ENCODE data around the gene SKIL.

SKIL gene

GRCh38 chr3:170350515-170351413, 6.8 kb upstream of the SKIL start:
- no peak for DNase-seq

- no peak for DNase-seq
Measured at GRCh38 chr3:170352936-170353335, 4.6 kb upstream of the SKIL start.

GRCh38 chr3:170353485-170353884, 4.0 kb upstream of the SKIL start:
- no peak for DNase-seq

GRCh38 chr3:170354760-170355159, 2.8 kb upstream of the SKIL start:
- no peak for DNase-seq

- DNase-seq, result peak; percentile 9
Measured at GRCh38 chr3:170355738-170356595, 1.5 kb upstream of the SKIL start.

GRCh38 chr3:170356596-170357175, 829 bp upstream of the SKIL start:
- peak; percentile 82 for DNase-seq

GRCh38 chr3:170358042-170359010, 811 bp downstream of the SKIL start:
- DNase-seq, result peak; percentile 65

- DNase-seq, result no peak
Measured at GRCh38 chr3:170359178-170359704, 1.7 kb downstream of the SKIL start.

- no peak for DNase-seq
Measured at GRCh38 chr3:170360466-170360865, 3.0 kb downstream of the SKIL start.

- DNase-seq, result no peak
Measured at GRCh38 chr3:170360916-170361315, 3.4 kb downstream of the SKIL start.

GRCh38 chr3:170361711-170362110, 4.2 kb downstream of the SKIL start:
- no peak for DNase-seq

GRCh38 chr3:170363471-170363994, 6.0 kb downstream of the SKIL start:
- no peak for DNase-seq

- no peak for DNase-seq
Measured at GRCh38 chr3:170364965-170365364, 7.5 kb downstream of the SKIL start.

- DNase-seq, result no peak
Measured at GRCh38 chr3:170367797-170368196, 10.3 kb downstream of the SKIL start.

- DNase-seq, result no peak
Measured at GRCh38 chr3:170368921-170369320, 11.4 kb downstream of the SKIL start.

GRCh38 chr3:170372190-170372879, 14.8 kb downstream of the SKIL start:
- DNase-seq, result no peak

- DNase-seq, result peak; percentile 42
Measured at GRCh38 chr3:170383567-170383966, 26.1 kb downstream of the SKIL start.

GRCh38 chr3:170386468-170386867, 29.0 kb downstream of the SKIL start:
- no peak for DNase-seq

GRCh38 chr3:170387950-170388349, 30.4 kb downstream of the SKIL start:
- peak; percentile 29 for DNase-seq

- no peak for DNase-seq
Measured at GRCh38 chr3:170391108-170391507, 33.6 kb downstream of the SKIL start.

GRCh38 chr3:170397685-170398084, 40.2 kb downstream of the SKIL start:
- no peak for DNase-seq
